ENCODE results near the gene DSP. TPM values are rescaled to one million over a fixed set of nuclear protein-coding genes. Genes with fewer than 3 reads are reported as not detected.

Gene DSP
- total and polyA plus RNA-seq, 2 experiments from 2014 or later = 16.8 to 43.7 TPM

DNA sequence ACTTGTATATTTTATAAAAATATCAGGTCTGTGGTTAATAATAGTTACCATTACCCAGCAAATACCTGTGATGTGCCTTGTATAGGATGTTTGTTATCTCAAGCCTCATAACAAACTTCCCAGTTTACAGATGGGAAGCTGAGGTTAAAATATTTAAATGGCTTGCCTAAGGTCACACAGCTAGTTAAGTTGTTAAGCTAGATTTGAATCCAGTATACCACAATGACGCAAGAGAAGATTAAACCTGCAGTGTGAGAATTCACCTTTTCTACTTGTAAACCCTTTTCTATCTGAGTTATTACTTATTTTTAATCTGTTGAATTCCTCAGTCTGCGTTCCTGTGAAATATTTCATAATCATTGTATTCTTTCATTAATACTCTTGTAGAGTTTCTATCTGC, 4.9 kb downstream of the DSP start:
- H3K27ac ChIP-seq (ENCODE audit: low read depth) = no peak overlapping the region
- peaks cover 41% of the 10 kb centered on the region for H3K4me1 ChIP-seq (ENCODE audit: insufficient read depth)
- no peaks in the 10 kb centered on the region for H3K9me3 Mint-ChIP-seq
- H3K36me3 Mint-ChIP-seq (ENCODE audit: low read depth) = peaks cover 3% of the 10 kb centered on the region
- H3F3A ChIP-seq (replicated peaks; ENCODE audit: low read depth) = no peaks in the 10 kb centered on the region
- no peak overlapping the region for H3K4me2 ChIP-seq
- TF ChIP-seq, protein P1, sequence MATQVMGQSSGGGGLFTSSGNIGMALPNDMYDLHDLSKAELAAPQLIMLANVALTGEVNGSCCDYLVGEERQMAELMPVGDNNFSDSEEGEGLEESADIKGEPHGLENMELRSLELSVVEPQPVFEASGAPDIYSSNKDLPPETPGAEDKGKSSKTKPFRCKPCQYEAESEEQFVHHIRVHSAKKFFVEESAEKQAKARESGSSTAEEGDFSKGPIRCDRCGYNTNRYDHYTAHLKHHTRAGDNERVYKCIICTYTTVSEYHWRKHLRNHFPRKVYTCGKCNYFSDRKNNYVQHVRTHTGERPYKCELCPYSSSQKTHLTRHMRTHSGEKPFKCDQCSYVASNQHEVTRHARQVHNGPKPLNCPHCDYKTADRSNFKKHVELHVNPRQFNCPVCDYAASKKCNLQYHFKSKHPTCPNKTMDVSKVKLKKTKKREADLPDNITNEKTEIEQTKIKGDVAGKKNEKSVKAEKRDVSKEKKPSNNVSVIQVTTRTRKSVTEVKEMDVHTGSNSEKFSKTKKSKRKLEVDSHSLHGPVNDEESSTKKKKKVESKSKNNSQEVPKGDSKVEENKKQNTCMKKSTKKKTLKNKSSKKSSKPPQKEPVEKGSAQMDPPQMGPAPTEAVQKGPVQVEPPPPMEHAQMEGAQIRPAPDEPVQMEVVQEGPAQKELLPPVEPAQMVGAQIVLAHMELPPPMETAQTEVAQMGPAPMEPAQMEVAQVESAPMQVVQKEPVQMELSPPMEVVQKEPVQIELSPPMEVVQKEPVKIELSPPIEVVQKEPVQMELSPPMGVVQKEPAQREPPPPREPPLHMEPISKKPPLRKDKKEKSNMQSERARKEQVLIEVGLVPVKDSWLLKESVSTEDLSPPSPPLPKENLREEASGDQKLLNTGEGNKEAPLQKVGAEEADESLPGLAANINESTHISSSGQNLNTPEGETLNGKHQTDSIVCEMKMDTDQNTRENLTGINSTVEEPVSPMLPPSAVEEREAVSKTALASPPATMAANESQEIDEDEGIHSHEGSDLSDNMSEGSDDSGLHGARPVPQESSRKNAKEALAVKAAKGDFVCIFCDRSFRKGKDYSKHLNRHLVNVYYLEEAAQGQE (IDR thresholded peaks at IDR 0.05; ENCODE audit: unreplicated experiment) = no peak
- TF ChIP-seq STAT1 (IDR thresholded peaks at IDR 0.05; ENCODE audit: unreplicated experiment) (no peak), POLR2AphosphoS5 (IDR thresholded peaks at IDR 0.05; ENCODE audit: low read depth) (no peak), ZNF114 (CRISPR knock-in tag; IDR thresholded peaks at IDR 0.05) (no peak), ZNF331 (CRISPR knock-in tag; IDR thresholded peaks at IDR 0.05; ENCODE audit: low read depth) (no peak), NANOG (IDR thresholded peaks at IDR 0.05; ENCODE audit: borderline replicate concordance) (no peak), CREB1 (CRISPR knock-in tag; IDR thresholded peaks at IDR 0.05; ENCODE audit: low read depth) (no peak), EZH2phosphoT487 (IDR thresholded peaks at IDR 0.05; ENCODE audit: unreplicated experiment) (no peak)
- TF ChIP-seq, protein P2, sequence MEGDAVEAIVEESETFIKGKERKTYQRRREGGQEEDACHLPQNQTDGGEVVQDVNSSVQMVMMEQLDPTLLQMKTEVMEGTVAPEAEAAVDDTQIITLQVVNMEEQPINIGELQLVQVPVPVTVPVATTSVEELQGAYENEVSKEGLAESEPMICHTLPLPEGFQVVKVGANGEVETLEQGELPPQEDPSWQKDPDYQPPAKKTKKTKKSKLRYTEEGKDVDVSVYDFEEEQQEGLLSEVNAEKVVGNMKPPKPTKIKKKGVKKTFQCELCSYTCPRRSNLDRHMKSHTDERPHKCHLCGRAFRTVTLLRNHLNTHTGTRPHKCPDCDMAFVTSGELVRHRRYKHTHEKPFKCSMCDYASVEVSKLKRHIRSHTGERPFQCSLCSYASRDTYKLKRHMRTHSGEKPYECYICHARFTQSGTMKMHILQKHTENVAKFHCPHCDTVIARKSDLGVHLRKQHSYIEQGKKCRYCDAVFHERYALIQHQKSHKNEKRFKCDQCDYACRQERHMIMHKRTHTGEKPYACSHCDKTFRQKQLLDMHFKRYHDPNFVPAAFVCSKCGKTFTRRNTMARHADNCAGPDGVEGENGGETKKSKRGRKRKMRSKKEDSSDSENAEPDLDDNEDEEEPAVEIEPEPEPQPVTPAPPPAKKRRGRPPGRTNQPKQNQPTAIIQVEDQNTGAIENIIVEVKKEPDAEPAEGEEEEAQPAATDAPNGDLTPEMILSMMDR (conservative IDR thresholded peaks at IDR 0.05; ENCODE audit: low read depth in 2 of 2) = no peak
- TF ChIP-seq, protein P3, sequence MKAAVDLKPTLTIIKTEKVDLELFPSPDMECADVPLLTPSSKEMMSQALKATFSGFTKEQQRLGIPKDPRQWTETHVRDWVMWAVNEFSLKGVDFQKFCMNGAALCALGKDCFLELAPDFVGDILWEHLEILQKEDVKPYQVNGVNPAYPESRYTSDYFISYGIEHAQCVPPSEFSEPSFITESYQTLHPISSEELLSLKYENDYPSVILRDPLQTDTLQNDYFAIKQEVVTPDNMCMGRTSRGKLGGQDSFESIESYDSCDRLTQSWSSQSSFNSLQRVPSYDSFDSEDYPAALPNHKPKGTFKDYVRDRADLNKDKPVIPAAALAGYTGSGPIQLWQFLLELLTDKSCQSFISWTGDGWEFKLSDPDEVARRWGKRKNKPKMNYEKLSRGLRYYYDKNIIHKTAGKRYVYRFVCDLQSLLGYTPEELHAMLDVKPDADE (IDR thresholded peaks at IDR 0.05) = no peak
- ATAC-seq (no peak), DNase-seq (ENCODE audit: low spot score) (no peak)
- no peak overlapping the region for H2AFZ ChIP-seq
- H3K4me3 ChIP-seq = no peak overlapping the region
- no peaks in the 10 kb centered on the region for H3K27me3 Mint-ChIP-seq (ENCODE audit: insufficient read depth, low read depth, poor library complexity)
- peaks cover 24% of the 10 kb centered on the region for H3K79me2 ChIP-seq (replicated peaks; ENCODE audit: insufficient read depth)
- H3K9me2 ChIP-seq (ENCODE audit: insufficient read depth) = no peaks in the 10 kb centered on the region
- no peak overlapping the region for H3K27ac Mint-ChIP-seq
- no peaks in the 10 kb centered on the region for H4K20me1 ChIP-seq (replicated peaks; ENCODE audit: insufficient read depth)
- H3K4me1 Mint-ChIP-seq = peaks cover 40% of the 10 kb centered on the region
- H3K27me3 ChIP-seq (ENCODE audit: insufficient read depth) = peaks cover 21% of the 10 kb centered on the region
- H3K36me3 ChIP-seq (ENCODE audit: insufficient read depth) = no peaks in the 10 kb centered on the region
- no peak overlapping the region for H3K4me3 Mint-ChIP-seq

DNA sequence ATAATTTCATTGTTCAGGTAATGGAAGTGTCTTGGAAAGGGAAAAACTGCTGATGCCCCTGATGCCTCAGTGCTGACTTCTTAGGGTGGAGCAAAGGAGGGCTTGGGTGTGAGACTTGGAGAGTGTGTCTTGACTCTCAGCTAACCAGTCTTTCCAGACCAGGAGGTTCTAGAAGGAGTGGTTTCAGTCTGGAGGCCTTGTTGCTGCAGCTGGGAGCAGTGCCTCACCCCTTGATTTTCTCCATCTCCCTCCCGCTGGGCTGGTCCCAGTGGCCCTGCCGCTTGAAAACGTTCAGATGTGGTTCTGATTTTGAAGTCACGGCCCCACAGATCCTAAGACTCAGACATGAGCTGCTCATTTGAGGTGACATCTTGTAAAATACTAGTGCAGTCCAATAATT, 5.4 kb downstream of the DSP start:
- DNase-seq (ENCODE audit: low spot score) = no peak
- peaks cover 21% of the 10 kb centered on the region for H3K27me3 ChIP-seq (ENCODE audit: insufficient read depth)
- no peak overlapping the region for H3K27ac ChIP-seq (ENCODE audit: low read depth)
- TF ChIP-seq STAT1 (IDR thresholded peaks at IDR 0.05; ENCODE audit: unreplicated experiment) (no peak), ZNF331 (CRISPR knock-in tag; IDR thresholded peaks at IDR 0.05; ENCODE audit: low read depth) (no peak), NANOG (IDR thresholded peaks at IDR 0.05; ENCODE audit: borderline replicate concordance) (no peak), JUNB (IDR thresholded peaks at IDR 0.05; ENCODE audit: unreplicated experiment) (no peak), POLR2AphosphoS5 (IDR thresholded peaks at IDR 0.05; ENCODE audit: low read depth) (no peak), EZH2 (IDR thresholded peaks at IDR 0.05; ENCODE audit: low read depth, unreplicated experiment) (no peak)

More for the DNA sequence above, 5.4 kb downstream of the DSP start:
- no peak overlapping the region for H2AFZ ChIP-seq
- no peaks in the 10 kb centered on the region for H3K9me3 Mint-ChIP-seq
- peaks cover 3% of the 10 kb centered on the region for H3K36me3 Mint-ChIP-seq (ENCODE audit: low read depth)
- no peak overlapping the region for H3K4me2 ChIP-seq
- peaks cover 41% of the 10 kb centered on the region for H3K4me1 ChIP-seq (ENCODE audit: insufficient read depth)
- H4K20me1 ChIP-seq (replicated peaks; ENCODE audit: insufficient read depth) = no peaks in the 10 kb centered on the region
- H3K4me3 Mint-ChIP-seq = no peak overlapping the region
- H3K79me2 ChIP-seq (replicated peaks; ENCODE audit: insufficient read depth) = peaks cover 24% of the 10 kb centered on the region
- no peaks in the 10 kb centered on the region for H3K27me3 Mint-ChIP-seq (ENCODE audit: insufficient read depth, low read depth, poor library complexity)
- no peaks in the 10 kb centered on the region for H3K36me3 ChIP-seq (ENCODE audit: insufficient read depth)
- H3K9me2 ChIP-seq (ENCODE audit: insufficient read depth) = no peaks in the 10 kb centered on the region
- no peak overlapping the region for H3K4me3 ChIP-seq
- H3K27ac Mint-ChIP-seq = no peak overlapping the region
- peaks cover 43% of the 10 kb centered on the region for H3K4me1 Mint-ChIP-seq
- no peak for ATAC-seq
- no peaks in the 10 kb centered on the region for H3F3A ChIP-seq (replicated peaks; ENCODE audit: low read depth)

Data from GM23338 (cell line).